GM23338 (cell line): ENCODE results near the gene DOCK4. TPM values are rescaled to one million over a fixed set of nuclear protein-coding genes. Genes with fewer than 3 reads are reported as not detected.

Experiments
- ATAC-seq: fragments of 200-7000 bp; cut with Tn5 transposase; 3 replicates; pipeline ENCODE4 v1.9.1; 2020
- DNase-seq: peaks from one replicate; pipeline ENCODE4 v3.0.0-alpha.2; 2015; ENCODE audit warnings: low spot score
- H2AFZ ChIP-seq: fragments of 200-600 bp; sonication (generic); 2 replicates; pipeline ENCODE4 v1.8.0; 2016; ENCODE audit warnings: antibody characterized with exemption, mild to moderate bottlenecking, moderate library complexity
- H3F3A ChIP-seq: fragments of 200-600 bp; sonication (generic); replicated peaks from 2 replicates; pipeline ENCODE4 v1.8.0; 2017; ENCODE audit warnings: antibody characterized with exemption, mixed run types, low read depth
- H3K27ac ChIP-seq: fragments of 200-600 bp; sonication (generic); 2 replicates; pipeline ENCODE4 v1.6.1; 2016; ENCODE audit warnings: low read depth
- H3K27me3 ChIP-seq: fragments of 200-600 bp; sonication (generic); 2 replicates; pipeline ENCODE4 v1.8.0; 2016; ENCODE audit warnings: mild to moderate bottlenecking, mixed run types, moderate library complexity; ENCODE audit not compliant: insufficient read depth
- H3K36me3 ChIP-seq: fragments of 200-600 bp; sonication (generic); 2 replicates; pipeline ENCODE4 v1.8.0; 2016; ENCODE audit warnings: mild to moderate bottlenecking; ENCODE audit not compliant: insufficient read depth
- H3K4me1 ChIP-seq: fragments of 200-600 bp; sonication (generic); 2 replicates; pipeline ENCODE4 v1.8.0; 2016; ENCODE audit warnings: mild to moderate bottlenecking, moderate library complexity; ENCODE audit not compliant: insufficient read depth
- H3K4me2 ChIP-seq: fragments of 200-600 bp; sonication (generic); 2 replicates; pipeline ENCODE4 v1.7.1; 2017; ENCODE audit warnings: mixed run types
- H3K4me3 ChIP-seq: fragments of 200-600 bp; sonication (generic); 2 replicates; pipeline ENCODE4 v1.6.1; 2016; ENCODE audit warnings: mixed run types
- H3K79me2 ChIP-seq: fragments of 200-600 bp; sonication (generic); replicated peaks from 2 replicates; pipeline ENCODE4 v1.8.0; 2017; ENCODE audit warnings: mild to moderate bottlenecking; ENCODE audit not compliant: insufficient read depth
- H3K9me2 ChIP-seq: fragments of 200-600 bp; sonication (generic); 2 replicates; pipeline ENCODE4 v1.8.0; 2017; ENCODE audit not compliant: insufficient read depth
- H4K20me1 ChIP-seq: fragments of 200-600 bp; sonication (generic); replicated peaks from 2 replicates; pipeline ENCODE4 v1.8.0; 2017; ENCODE audit warnings: mild to moderate bottlenecking; ENCODE audit not compliant: insufficient read depth
- H3K27ac Mint-ChIP-seq: 2 replicates; pipeline ENCODE4 v1.8.0; 2020; ENCODE audit warnings: inconsistent platforms, mild to moderate bottlenecking, moderate library complexity, mixed read lengths
- H3K27me3 Mint-ChIP-seq: 3 replicates; pipeline ENCODE4 v1.8.0; 2022; ENCODE audit warnings: low read depth, mild to moderate bottlenecking, moderate library complexity, mixed read lengths, inconsistent platforms; ENCODE audit not compliant: insufficient read depth, poor library complexity
- H3K36me3 Mint-ChIP-seq: 3 replicates; pipeline ENCODE4 v1.8.0; 2021; ENCODE audit warnings: low read depth, mild to moderate bottlenecking, inconsistent platforms, moderate library complexity, mixed read lengths
- H3K4me1 Mint-ChIP-seq: 3 replicates; pipeline ENCODE4 v1.8.0; 2020; ENCODE audit warnings: mild to moderate bottlenecking, inconsistent platforms, mixed read lengths
- H3K4me3 Mint-ChIP-seq: 3 replicates; pipeline ENCODE4 v1.8.0; 2021; ENCODE audit warnings: moderate library complexity, mild to moderate bottlenecking, inconsistent platforms, mixed read lengths
- H3K9me3 Mint-ChIP-seq: 3 replicates; pipeline ENCODE4 v1.8.0; 2020; ENCODE audit warnings: moderate library complexity, mild to moderate bottlenecking, inconsistent platforms, mixed read lengths
- CREB1 ChIP-seq: fragments of 250-450 bp; sonication (Bioruptor Pico); IDR thresholded peaks from 2 replicates; pipeline ENCODE4 v1.5.0; 2020; ENCODE audit warnings: low read depth, mild to moderate bottlenecking, moderate library complexity
- CTCF ChIP-seq, 2 experiments: fragments of 200-600 bp in 1 of 2; sonication (generic) in 1 of 2; conservative IDR thresholded peaks; 2 replicates each; pipeline versions ENCODE4 v1.5.1 to v1.6.1; 2016 to 2017; ENCODE audit warnings: antibody characterized with exemption in 2 of 2, low read depth in 2 of 2, mild to moderate bottlenecking in 2 of 2, moderate library complexity in 1 of 2
- ETS1 ChIP-seq: IDR thresholded peaks from 2 replicates; pipeline ENCODE4 v1.6.1; 2016; ENCODE audit warnings: antibody characterized with exemption
- EZH2 ChIP-seq: fragments of 200-600 bp; sonication (generic); IDR thresholded peaks from one replicate; pipeline ENCODE4 v1.8.0; 2017; ENCODE audit warnings: antibody characterized with exemption, mild to moderate bottlenecking, low read depth; ENCODE audit not compliant: unreplicated experiment
- EZH2phosphoT487 ChIP-seq: fragments of 200-600 bp; sonication (generic); IDR thresholded peaks from one replicate; pipeline ENCODE4 v1.8.1; 2018; ENCODE audit warnings: antibody characterized with exemption; ENCODE audit not compliant: unreplicated experiment
- JUNB ChIP-seq: IDR thresholded peaks from one replicate; pipeline ENCODE4 v1.6.1; 2016; ENCODE audit warnings: antibody characterized with exemption; ENCODE audit not compliant: unreplicated experiment
- NANOG ChIP-seq: IDR thresholded peaks from 2 replicates; pipeline ENCODE4 v1.6.1; 2016; ENCODE audit warnings: antibody characterized with exemption, borderline replicate concordance
- POLR2AphosphoS5 ChIP-seq: IDR thresholded peaks from 2 replicates; pipeline ENCODE4 v1.6.1; 2016; ENCODE audit warnings: antibody characterized with exemption, low read depth
- REST ChIP-seq: IDR thresholded peaks from one replicate; pipeline ENCODE4 v1.6.1; 2018; ENCODE audit warnings: antibody characterized with exemption; ENCODE audit not compliant: unreplicated experiment
- STAT1 ChIP-seq: IDR thresholded peaks from one replicate; pipeline ENCODE4 v1.6.1; 2016; ENCODE audit warnings: antibody characterized with exemption; ENCODE audit not compliant: unreplicated experiment
- ZNF114 ChIP-seq: fragments of 250-450 bp; sonication (Bioruptor Pico); IDR thresholded peaks from 2 replicates; pipeline ENCODE4 v1.5.0; 2020; ENCODE audit warnings: mild to moderate bottlenecking, moderate library complexity
- ZNF331 ChIP-seq: fragments of 250-450 bp; sonication (Bioruptor Pico); IDR thresholded peaks from 2 replicates; pipeline ENCODE4 v1.5.0; 2020; ENCODE audit warnings: low read depth, mild to moderate bottlenecking, moderate library complexity
- ZNF462 ChIP-seq: fragments of 250-450 bp; sonication (Bioruptor Pico); IDR thresholded peaks from 2 replicates; pipeline ENCODE4 v1.5.0; 2020; ENCODE audit warnings: mild to moderate bottlenecking, moderate library complexity
- polyA plus RNA-seq: library from polyadenylated mRNA; unstranded; fragments of >200 nt; fragmentation: Nextera tagmentation; extraction: Ambion mirVana; gene quantifications from 2 replicates; pipeline ENCODE4 v1.2.1, GENCODE V29; 2016
- total RNA-seq: library from RNA; depleted of rRNA; stranded (reverse); fragments of >200 nt; shearing (Covaris generic); gene quantifications from 2 replicates; pipeline ENCODE4 v1.2.3, GENCODE V29; 2014

DOCK4 gene
- total and polyA plus RNA-seq, 2 experiments from 2014 or later: 6.3 to 33.8 TPM

- Histone ChIP-seq H3K4me1 (peaks cover 20% of the 10 kb centered on the region), H3K4me3 (no peak overlapping the region), H3K27ac (no peak overlapping the region), H3K79me2 (no peaks in the 10 kb centered on the region), H3K4me2 (no peak overlapping the region), H3F3A (no peaks in the 10 kb centered on the region), H3K36me3 (peaks cover 20% of the 10 kb centered on the region; the same call in 1 of the 2 replicates), H4K20me1 (no peaks in the 10 kb centered on the region), H2AFZ (no peak overlapping the region), H3K27me3 (no peaks in the 10 kb centered on the region), H3K9me2 (no peaks in the 10 kb centered on the region; the same call in 1 of the 2 replicates)
- Mint-ChIP-seq H3K36me3 (peaks cover 50% of the 10 kb centered on the region), H3K4me3 (no peak overlapping the region), H3K9me3 (no peaks in the 10 kb centered on the region), H3K27me3 (peaks cover 2% of the 10 kb centered on the region), H3K4me1 (peaks cover 24% of the 10 kb centered on the region), H3K27ac (no peak overlapping the region)
- TF ChIP-seq ZNF331 (no peak), POLR2AphosphoS5 (no peak), JUNB (no peak), EZH2 (no peak), NANOG (no peak), ZNF114 (CRISPR knock-in tag) (no peak), REST (no peak), CTCF (conservative IDR thresholded peaks at IDR 0.05; ENCODE audit: low read depth in 2 of 2) (no peak), ETS1 (no peak), EZH2phosphoT487 (no peak), STAT1 (no peak), CREB1 (CRISPR knock-in tag) (no peak), ZNF462 (no peak)
- no peak for DNase-seq
- no peak for ATAC-seq
Measured at GRCh38 chr7:111846898-111847297, 359.3 kb downstream of the DOCK4 start.
